ENCODE results near the gene GPX3.

GPX3 gene

DNA sequence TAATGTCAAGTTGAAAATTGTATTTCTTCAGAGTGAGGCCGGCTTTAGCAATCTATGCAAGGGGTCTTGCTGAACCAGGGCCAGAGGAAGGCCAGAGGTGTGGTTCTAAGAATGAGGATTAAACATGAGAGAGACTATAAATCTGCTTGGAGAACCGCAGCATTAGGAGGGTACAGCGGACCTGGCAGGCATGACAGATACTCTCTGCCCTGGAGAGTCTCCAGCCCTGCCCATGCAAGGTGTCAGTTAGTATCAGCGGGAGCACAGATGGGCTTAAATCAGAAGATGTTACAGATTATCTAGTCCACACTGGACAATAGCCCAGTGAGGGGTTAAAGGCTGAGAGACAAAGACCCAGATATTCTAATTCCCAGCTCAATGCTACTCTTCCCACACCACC lies 11.5 kb upstream of the GPX3 start:
- no peak for DNase-seq (ENCODE audit: extremely low spot score)
- ChIA-PET POLR2A (interaction anchor here (0.7 kb wide), 1 partner anchor 674 kb away, joined by 3 read pairs; no protein-coding TSS in a partner anchor), CTCF (no interaction called here)
- TF ChIP-seq, protein P1, sequence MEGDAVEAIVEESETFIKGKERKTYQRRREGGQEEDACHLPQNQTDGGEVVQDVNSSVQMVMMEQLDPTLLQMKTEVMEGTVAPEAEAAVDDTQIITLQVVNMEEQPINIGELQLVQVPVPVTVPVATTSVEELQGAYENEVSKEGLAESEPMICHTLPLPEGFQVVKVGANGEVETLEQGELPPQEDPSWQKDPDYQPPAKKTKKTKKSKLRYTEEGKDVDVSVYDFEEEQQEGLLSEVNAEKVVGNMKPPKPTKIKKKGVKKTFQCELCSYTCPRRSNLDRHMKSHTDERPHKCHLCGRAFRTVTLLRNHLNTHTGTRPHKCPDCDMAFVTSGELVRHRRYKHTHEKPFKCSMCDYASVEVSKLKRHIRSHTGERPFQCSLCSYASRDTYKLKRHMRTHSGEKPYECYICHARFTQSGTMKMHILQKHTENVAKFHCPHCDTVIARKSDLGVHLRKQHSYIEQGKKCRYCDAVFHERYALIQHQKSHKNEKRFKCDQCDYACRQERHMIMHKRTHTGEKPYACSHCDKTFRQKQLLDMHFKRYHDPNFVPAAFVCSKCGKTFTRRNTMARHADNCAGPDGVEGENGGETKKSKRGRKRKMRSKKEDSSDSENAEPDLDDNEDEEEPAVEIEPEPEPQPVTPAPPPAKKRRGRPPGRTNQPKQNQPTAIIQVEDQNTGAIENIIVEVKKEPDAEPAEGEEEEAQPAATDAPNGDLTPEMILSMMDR (IDR thresholded peaks at IDR 0.05; ENCODE audit: control extremely low read depth, extremely low read depth, low read depth, missing control alignments): no peak

DNA sequence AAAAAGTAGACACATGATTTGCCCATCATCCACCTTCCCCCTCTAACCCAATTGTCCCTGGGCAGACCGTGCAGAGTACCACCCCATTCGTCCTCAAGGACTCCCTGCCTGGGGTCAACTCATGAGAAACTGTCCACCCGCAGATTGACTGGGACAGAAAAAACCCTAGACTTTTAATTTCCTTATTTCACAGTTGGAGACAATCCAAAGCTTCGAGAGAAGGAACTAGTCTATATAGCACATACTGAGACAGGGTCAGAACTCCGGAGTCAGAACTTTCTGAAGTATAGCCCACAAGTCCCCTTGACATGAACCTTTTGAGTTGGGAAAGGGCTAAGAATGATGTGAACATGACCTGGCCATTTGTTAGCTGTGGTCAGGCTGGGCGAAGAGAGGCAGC lies 7.5 kb upstream of the GPX3 start:
- TF ChIP-seq, protein P1 (IDR thresholded peaks at IDR 0.05; ENCODE audit: control extremely low read depth, extremely low read depth, low read depth, missing control alignments): no peak
- no peak for DNase-seq (ENCODE audit: extremely low spot score)
- POLR2A ChIA-PET: no interaction called here
- CTCF ChIA-PET: interaction anchor here (0.8 to 1.7 kb wide), 3 partner anchors 9 to 152 kb away, joined by 3 to 7 read pairs (median 3); no protein-coding TSS in a partner anchor

- no peak for DNase-seq (ENCODE audit: extremely low spot score)
- TF ChIP-seq, protein P1 (IDR thresholded peaks at IDR 0.05; ENCODE audit: control extremely low read depth, extremely low read depth, low read depth, missing control alignments): no peak
- POLR2A ChIA-PET: no interaction called here
- CTCF ChIA-PET: no interaction called here
Observed at GRCh38 chr5:151014680-151015343, 5.6 kb upstream of the GPX3 start.

DNA sequence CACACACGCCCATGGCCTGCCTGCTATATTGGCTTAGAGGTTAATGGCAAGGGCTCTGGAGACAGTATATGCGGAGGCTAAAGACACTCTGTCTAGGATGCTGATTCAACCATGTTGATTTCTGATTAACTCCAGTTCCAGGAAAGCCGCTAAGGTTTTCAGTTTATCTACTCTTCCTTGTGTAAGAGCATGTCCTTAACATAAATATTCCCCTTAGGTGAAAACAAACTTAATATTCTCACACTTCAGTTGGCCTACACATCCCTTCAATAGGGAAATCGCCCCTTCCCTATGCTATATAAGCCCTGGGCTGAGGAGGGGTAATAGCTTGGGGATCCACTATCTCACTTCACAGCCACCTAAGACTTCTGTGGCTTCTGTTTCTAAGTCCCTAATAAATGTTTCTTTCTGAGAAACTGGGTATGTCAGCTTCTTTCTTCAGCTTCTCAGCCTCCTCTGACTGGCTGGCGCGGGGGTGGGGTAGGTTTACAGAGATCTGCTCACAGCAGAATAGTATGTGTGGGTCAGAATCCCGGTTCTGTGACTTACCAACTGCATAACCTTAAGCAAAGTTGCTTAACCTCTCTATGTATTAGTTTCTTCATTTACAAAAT lies 4.3 kb upstream of the GPX3 start:
- CTCF ChIA-PET: interaction anchor here (1.7 kb wide), 1 partner anchor 9 kb away, joined by 3 read pairs; no protein-coding TSS in a partner anchor
- TF ChIP-seq, protein P1 (IDR thresholded peaks at IDR 0.05; ENCODE audit: control extremely low read depth, extremely low read depth, low read depth, missing control alignments): no peak
- POLR2A ChIA-PET: no interaction called here
- DNase-seq (ENCODE audit: extremely low spot score): no peak

DNA sequence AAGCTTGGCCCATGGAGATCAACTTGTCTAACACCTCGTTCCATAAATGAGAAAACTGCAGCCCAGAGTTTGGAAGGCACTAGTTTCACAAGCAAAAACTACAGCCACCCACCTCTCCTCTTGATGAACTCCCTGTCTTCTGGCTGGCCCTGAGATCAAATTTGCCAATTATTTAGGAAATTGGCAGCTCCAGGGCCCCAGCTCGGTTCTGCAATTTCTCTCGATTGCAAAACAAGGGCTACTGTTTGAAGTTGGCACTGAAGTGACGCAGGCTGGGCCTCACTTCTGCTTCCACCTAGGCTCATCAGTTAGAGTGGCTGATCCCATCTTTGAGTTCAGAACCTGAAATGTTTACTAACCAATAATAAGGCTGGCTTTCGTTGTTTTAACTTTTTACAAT lies 3.7 kb upstream of the GPX3 start:
- CTCF ChIA-PET: interaction anchor here (1.1 to 1.7 kb wide), 3 partner anchors 9 to 14 kb away, joined by 3 to 5 read pairs (median 3); no protein-coding TSS in a partner anchor
- TF ChIP-seq, protein P1 (IDR thresholded peaks at IDR 0.05; ENCODE audit: control extremely low read depth, extremely low read depth, low read depth, missing control alignments): no peak
- DNase-seq (ENCODE audit: extremely low spot score): no peak
- POLR2A ChIA-PET: no interaction called here

- CTCF ChIA-PET: interaction anchor here (1.6 kb wide), 1 partner anchor 13 kb away, joined by 5 read pairs; no protein-coding TSS in a partner anchor
- POLR2A ChIA-PET: no interaction called here
- TF ChIP-seq, protein P1 (IDR thresholded peaks at IDR 0.05; ENCODE audit: control extremely low read depth, extremely low read depth, low read depth, missing control alignments): no peak
- DNase-seq (ENCODE audit: extremely low spot score): no peak
Observed at GRCh38 chr5:151017897-151018296, 2.5 kb upstream of the GPX3 start.
